Suprapubic skin (tissue), 4 donors: ENCODE results near the gene SAT2.
A peak's percentile ranks its signal among the peaks of the same experiment; 100 is the strongest.

ENCODE experiments used
- EP300 ChIP-seq: sonication (generic); formaldehyde crosslinking; IDR thresholded peaks from one replicate; pipeline ENCODE4 v1.6.1; 2017; ENCODE audit warnings: antibody characterized with exemption
- POLR2A ChIP-seq, 2 donors: fragments of 450-650 bp; IDR thresholded peaks; one replicate each; pipeline ENCODE4 v1.6.1; 2017; ENCODE audit warnings: antibody characterized with exemption in 2 of 2, mild to moderate bottlenecking in 2 of 2, moderate library complexity in 2 of 2
- POLR2AphosphoS5 ChIP-seq, 3 donors: sonication (generic); formaldehyde crosslinking; IDR thresholded peaks; one replicate each; pipeline ENCODE4 v1.6.1; 2017; ENCODE audit warnings: antibody characterized with exemption in 3 of 3
- TF ChIP-seq, protein P1 (sequence below), 2 donors: fragments of 200-600 bp in 1 of 2; fragments of 450-650 bp in 1 of 2; sonication (generic) in 1 of 2; IDR thresholded peaks; one replicate each; pipeline ENCODE4 v1.5.1; 2016 to 2019; ENCODE audit warnings: antibody characterized with exemption in 2 of 2, mild to moderate bottlenecking in 1 of 2, moderate library complexity in 1 of 2

DNA sequence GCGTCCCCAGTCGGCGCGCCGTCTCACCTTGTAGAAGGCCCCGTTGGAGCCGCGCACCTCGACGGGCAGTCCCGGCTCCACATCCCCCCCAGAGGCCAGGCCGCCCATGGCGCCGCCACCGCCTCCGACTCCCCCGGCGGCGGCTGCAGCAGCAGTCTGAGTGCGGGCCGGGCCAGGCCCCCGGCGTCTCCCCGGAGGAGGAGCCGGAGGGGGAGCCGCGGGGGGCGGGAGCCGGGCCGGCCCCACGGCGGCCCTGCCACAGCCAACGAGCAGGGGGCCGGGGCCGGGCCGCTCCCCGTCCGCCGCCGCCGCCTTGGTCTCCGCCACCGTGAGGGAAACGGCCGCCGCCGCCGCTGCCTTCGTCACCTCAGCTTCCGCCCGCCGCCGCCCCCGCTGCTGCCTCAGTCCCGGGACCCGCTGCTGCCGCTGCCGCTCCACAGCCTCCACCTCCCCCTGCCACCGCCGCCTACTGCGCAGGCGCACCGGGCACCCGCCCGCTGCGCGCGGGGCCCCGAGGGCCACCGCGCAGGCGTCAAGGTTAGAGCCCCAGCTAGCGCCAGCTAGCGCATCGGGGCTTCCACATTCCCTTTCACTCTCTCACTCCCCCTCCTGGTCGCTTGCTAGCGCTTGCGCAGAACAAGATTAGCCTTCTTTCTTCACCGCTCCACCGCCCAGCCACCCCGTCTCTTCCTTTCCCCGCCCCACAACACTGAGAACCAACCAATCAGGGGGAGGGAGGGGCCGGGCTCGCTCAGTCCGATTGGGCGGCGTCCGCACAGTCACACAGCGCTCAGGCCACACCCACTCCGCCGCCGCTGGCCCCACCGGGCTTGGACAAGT lies 13.0 kb downstream of the SAT2 start, which contains the start of gene FXR2:
- TF ChIP-seq, protein P1, sequence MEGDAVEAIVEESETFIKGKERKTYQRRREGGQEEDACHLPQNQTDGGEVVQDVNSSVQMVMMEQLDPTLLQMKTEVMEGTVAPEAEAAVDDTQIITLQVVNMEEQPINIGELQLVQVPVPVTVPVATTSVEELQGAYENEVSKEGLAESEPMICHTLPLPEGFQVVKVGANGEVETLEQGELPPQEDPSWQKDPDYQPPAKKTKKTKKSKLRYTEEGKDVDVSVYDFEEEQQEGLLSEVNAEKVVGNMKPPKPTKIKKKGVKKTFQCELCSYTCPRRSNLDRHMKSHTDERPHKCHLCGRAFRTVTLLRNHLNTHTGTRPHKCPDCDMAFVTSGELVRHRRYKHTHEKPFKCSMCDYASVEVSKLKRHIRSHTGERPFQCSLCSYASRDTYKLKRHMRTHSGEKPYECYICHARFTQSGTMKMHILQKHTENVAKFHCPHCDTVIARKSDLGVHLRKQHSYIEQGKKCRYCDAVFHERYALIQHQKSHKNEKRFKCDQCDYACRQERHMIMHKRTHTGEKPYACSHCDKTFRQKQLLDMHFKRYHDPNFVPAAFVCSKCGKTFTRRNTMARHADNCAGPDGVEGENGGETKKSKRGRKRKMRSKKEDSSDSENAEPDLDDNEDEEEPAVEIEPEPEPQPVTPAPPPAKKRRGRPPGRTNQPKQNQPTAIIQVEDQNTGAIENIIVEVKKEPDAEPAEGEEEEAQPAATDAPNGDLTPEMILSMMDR (IDR thresholded peaks at IDR 0.05): peak; percentile 54 to 81
- TF ChIP-seq POLR2A (IDR thresholded peaks at IDR 0.05) (peak in 1 of 2 donors; percentile 70), POLR2AphosphoS5 (IDR thresholded peaks at IDR 0.05) (no peak), EP300 (no peak)
